ENCODE results near the gene SLC1A7. TPM values are rescaled to one million over a fixed set of nuclear protein-coding genes. Genes with fewer than 3 reads are reported as not detected.

The SLC1A7 gene
- polyA plus RNA-seq, 1 donor from 2014 or later, result not detected

- Histone ChIP-seq H3K4me3 (ENCODE audit: low read length) (no peak overlapping the region), H3K9me2 (ENCODE audit: insufficient read depth, low read length) (no peaks in the 10 kb centered on the region), H3K27me3 (ENCODE audit: insufficient read depth, low read depth, low read length) (no peaks in the 10 kb centered on the region), H2AFZ (ENCODE audit: low read depth, low read length) (no peak overlapping the region), H4K20me1 (ENCODE audit: insufficient read depth) (no peaks in the 10 kb centered on the region), H3K36me3 (ENCODE audit: insufficient read depth, low read length) (no peaks in the 10 kb centered on the region), H3K9ac (ENCODE audit: low read length) (no peak overlapping the region), H3K79me2 (replicated peaks; ENCODE audit: insufficient read depth, low read length) (no peaks in the 10 kb centered on the region), H3K27ac (ENCODE audit: low read length) (no peak overlapping the region), H3K9me3 (ENCODE audit: low read length) (no peaks in the 10 kb centered on the region), H3K4me2 (ENCODE audit: low read length) (no peak overlapping the region), H3F3A (ENCODE audit: insufficient read depth, low read length, poor library complexity, severe bottlenecking) (no peaks in the 10 kb centered on the region)
- TF ChIP-seq POLR2AphosphoS5 (IDR thresholded peaks at IDR 0.05) (no peak), SMC3 (conservative IDR thresholded peaks at IDR 0.05; ENCODE audit: poor library complexity) (no peak), EP300 (conservative IDR thresholded peaks at IDR 0.05; ENCODE audit: poor library complexity, severe bottlenecking) (no peak), RAD21 (conservative IDR thresholded peaks at IDR 0.05) (no peak), EZH2 (IDR thresholded peaks at IDR 0.05; ENCODE audit: borderline replicate concordance, insufficient read depth, low read length, poor library complexity, severe bottlenecking) (no peak), MXI1 (conservative IDR thresholded peaks at IDR 0.05; ENCODE audit: poor library complexity, severe bottlenecking) (no peak), TAF1 (IDR thresholded peaks at IDR 0.05; ENCODE audit: low read depth) (no peak)
- TF ChIP-seq, protein P1, sequence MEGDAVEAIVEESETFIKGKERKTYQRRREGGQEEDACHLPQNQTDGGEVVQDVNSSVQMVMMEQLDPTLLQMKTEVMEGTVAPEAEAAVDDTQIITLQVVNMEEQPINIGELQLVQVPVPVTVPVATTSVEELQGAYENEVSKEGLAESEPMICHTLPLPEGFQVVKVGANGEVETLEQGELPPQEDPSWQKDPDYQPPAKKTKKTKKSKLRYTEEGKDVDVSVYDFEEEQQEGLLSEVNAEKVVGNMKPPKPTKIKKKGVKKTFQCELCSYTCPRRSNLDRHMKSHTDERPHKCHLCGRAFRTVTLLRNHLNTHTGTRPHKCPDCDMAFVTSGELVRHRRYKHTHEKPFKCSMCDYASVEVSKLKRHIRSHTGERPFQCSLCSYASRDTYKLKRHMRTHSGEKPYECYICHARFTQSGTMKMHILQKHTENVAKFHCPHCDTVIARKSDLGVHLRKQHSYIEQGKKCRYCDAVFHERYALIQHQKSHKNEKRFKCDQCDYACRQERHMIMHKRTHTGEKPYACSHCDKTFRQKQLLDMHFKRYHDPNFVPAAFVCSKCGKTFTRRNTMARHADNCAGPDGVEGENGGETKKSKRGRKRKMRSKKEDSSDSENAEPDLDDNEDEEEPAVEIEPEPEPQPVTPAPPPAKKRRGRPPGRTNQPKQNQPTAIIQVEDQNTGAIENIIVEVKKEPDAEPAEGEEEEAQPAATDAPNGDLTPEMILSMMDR (IDR thresholded peaks at IDR 0.05; ENCODE audit: poor library complexity, severe bottlenecking), result no peak
- TF ChIP-seq, protein P2, sequence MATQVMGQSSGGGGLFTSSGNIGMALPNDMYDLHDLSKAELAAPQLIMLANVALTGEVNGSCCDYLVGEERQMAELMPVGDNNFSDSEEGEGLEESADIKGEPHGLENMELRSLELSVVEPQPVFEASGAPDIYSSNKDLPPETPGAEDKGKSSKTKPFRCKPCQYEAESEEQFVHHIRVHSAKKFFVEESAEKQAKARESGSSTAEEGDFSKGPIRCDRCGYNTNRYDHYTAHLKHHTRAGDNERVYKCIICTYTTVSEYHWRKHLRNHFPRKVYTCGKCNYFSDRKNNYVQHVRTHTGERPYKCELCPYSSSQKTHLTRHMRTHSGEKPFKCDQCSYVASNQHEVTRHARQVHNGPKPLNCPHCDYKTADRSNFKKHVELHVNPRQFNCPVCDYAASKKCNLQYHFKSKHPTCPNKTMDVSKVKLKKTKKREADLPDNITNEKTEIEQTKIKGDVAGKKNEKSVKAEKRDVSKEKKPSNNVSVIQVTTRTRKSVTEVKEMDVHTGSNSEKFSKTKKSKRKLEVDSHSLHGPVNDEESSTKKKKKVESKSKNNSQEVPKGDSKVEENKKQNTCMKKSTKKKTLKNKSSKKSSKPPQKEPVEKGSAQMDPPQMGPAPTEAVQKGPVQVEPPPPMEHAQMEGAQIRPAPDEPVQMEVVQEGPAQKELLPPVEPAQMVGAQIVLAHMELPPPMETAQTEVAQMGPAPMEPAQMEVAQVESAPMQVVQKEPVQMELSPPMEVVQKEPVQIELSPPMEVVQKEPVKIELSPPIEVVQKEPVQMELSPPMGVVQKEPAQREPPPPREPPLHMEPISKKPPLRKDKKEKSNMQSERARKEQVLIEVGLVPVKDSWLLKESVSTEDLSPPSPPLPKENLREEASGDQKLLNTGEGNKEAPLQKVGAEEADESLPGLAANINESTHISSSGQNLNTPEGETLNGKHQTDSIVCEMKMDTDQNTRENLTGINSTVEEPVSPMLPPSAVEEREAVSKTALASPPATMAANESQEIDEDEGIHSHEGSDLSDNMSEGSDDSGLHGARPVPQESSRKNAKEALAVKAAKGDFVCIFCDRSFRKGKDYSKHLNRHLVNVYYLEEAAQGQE (IDR thresholded peaks at IDR 0.05; ENCODE audit: borderline replicate concordance), result no peak
Observed at GRCh38 chr1:53145051-53145600, 2.7 kb upstream of the SLC1A7 start.

- TF ChIP-seq EZH2 (IDR thresholded peaks at IDR 0.05; ENCODE audit: borderline replicate concordance, insufficient read depth, low read length, poor library complexity, severe bottlenecking) (no peak), TAF1 (IDR thresholded peaks at IDR 0.05; ENCODE audit: low read depth) (no peak), MXI1 (conservative IDR thresholded peaks at IDR 0.05; ENCODE audit: poor library complexity, severe bottlenecking) (no peak), POLR2AphosphoS5 (IDR thresholded peaks at IDR 0.05) (no peak), RAD21 (conservative IDR thresholded peaks at IDR 0.05) (no peak), SMC3 (conservative IDR thresholded peaks at IDR 0.05; ENCODE audit: poor library complexity) (no peak), EP300 (conservative IDR thresholded peaks at IDR 0.05; ENCODE audit: poor library complexity, severe bottlenecking) (no peak)
- TF ChIP-seq, protein P2 (IDR thresholded peaks at IDR 0.05; ENCODE audit: borderline replicate concordance), result no peak
- TF ChIP-seq, protein P1 (IDR thresholded peaks at IDR 0.05; ENCODE audit: poor library complexity, severe bottlenecking), result no peak
- Histone ChIP-seq H3K4me3 (ENCODE audit: low read length) (no peak overlapping the region), H3K9me2 (ENCODE audit: insufficient read depth, low read length) (no peaks in the 10 kb centered on the region), H2AFZ (ENCODE audit: low read depth, low read length) (no peak overlapping the region), H4K20me1 (ENCODE audit: insufficient read depth) (no peaks in the 10 kb centered on the region), H3K36me3 (ENCODE audit: insufficient read depth, low read length) (no peaks in the 10 kb centered on the region), H3K27me3 (ENCODE audit: insufficient read depth, low read depth, low read length) (no peaks in the 10 kb centered on the region), H3K9ac (ENCODE audit: low read length) (no peak overlapping the region), H3F3A (ENCODE audit: insufficient read depth, low read length, poor library complexity, severe bottlenecking) (no peaks in the 10 kb centered on the region), H3K79me2 (replicated peaks; ENCODE audit: insufficient read depth, low read length) (no peaks in the 10 kb centered on the region), H3K27ac (ENCODE audit: low read length) (no peak overlapping the region), H3K4me2 (ENCODE audit: low read length) (no peak overlapping the region), H3K9me3 (ENCODE audit: low read length) (no peaks in the 10 kb centered on the region)
Observed at GRCh38 chr1:53144201-53144600, 1.8 kb upstream of the SLC1A7 start.
